ENCODE results near the gene FLNB.

GRCh38 chr3:58098531-58098930 lies 90.3 kb downstream of the FLNB start:
- no peak for TF ChIP-seq CTCF (conservative IDR thresholded peaks at IDR 0.05; ENCODE audit: low read length)
- no peak for TF ChIP-seq EZH2phosphoT487 (IDR thresholded peaks at IDR 0.05; ENCODE audit: borderline replicate concordance)

All from Loucy (cell line).